HG02798 (cell line): Measurements from ENCODE around the gene LRRC56.

Source experiments
- ATAC-seq: cut with Tn5 transposase; IDR thresholded peaks from one replicate; pipeline ENCODE4 v1.9.1; 2021; ENCODE audit warnings: mild to moderate bottlenecking; ENCODE audit not compliant: unreplicated experiment, poor library complexity

The LRRC56 gene

GRCh38 chr11:518463-519202 lies 18.7 kb upstream of the LRRC56 start:
- peak; percentile 90 for ATAC-seq

- ATAC-seq = no peak
Observed at GRCh38 chr11:520428-521176, 16.7 kb upstream of the LRRC56 start.

GRCh38 chr11:521177-521688 lies 16.1 kb upstream of the LRRC56 start:
- no peak for ATAC-seq

- no peak for ATAC-seq
Observed at GRCh38 chr11:526192-526591, 11.1 kb upstream of the LRRC56 start.

- ATAC-seq = no peak
Observed at GRCh38 chr11:528166-528814, 9.0 kb upstream of the LRRC56 start.

- ATAC-seq = no peak
Observed at GRCh38 chr11:528815-529727, 8.3 kb upstream of the LRRC56 start.

GRCh38 chr11:529728-530411 lies 7.5 kb upstream of the LRRC56 start:
- no peak for ATAC-seq

GRCh38 chr11:530960-531831 lies 6.1 kb upstream of the LRRC56 start:
- no peak for ATAC-seq

- no peak for ATAC-seq
Observed at GRCh38 chr11:531919-532526, 5.3 kb upstream of the LRRC56 start.

- ATAC-seq = no peak
Observed at GRCh38 chr11:532527-532985, 4.8 kb upstream of the LRRC56 start.

- no peak for ATAC-seq
Observed at GRCh38 chr11:532986-533585, 4.2 kb upstream of the LRRC56 start.

- no peak for ATAC-seq
Observed at GRCh38 chr11:533586-534395, 3.5 kb upstream of the LRRC56 start.

GRCh38 chr11:534396-535209 lies 2.7 kb upstream of the LRRC56 start:
- ATAC-seq = peak; percentile 3

- no peak for ATAC-seq
Observed at GRCh38 chr11:535210-535518, 2.2 kb upstream of the LRRC56 start.

GRCh38 chr11:535519-536454 lies 1.5 kb upstream of the LRRC56 start, which contains the start of gene HRAS:
Gene HRAS, minus strand, starts transcription at chr11:535576.
- peak; percentile 84 for ATAC-seq
